Measurements from ENCODE around the gene DGKA. TPM values are rescaled to one million over a fixed set of nuclear protein-coding genes. Genes with fewer than 3 reads are reported as not detected.

The DGKA gene
- polyA plus RNA-seq, 1 of the 3 experiments (the other 2 are of a cell fraction) = 75.9 TPM

DNA sequence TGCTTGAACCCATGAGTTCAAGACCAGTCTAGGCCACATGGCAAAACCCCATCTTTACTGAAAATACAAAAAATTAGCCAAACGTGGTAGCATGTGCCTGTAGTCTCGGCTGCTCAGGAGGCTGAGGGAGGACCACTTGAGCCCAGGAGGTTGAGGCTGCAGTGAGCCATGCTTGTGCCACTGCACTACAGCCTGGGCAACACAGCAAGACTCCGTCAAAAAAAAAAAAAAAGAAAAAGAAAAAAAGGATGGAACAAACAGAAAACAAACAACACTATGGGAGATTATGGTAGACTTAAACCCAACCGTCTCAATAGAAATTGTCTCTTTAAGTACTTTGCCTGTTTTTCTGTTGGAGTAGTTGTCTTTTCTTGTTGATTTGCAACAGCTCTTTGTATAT, 39.7 kb upstream of the DGKA start:
- Histone ChIP-seq H3K9ac (no peak overlapping the region), H3K4me2 (no peak overlapping the region), H3K27ac (ENCODE audit: low read depth in 2 of 2, low read length in 1 of 2) (no peak overlapping the region), H3K79me2 (ENCODE audit: insufficient read depth) (no peaks in the 10 kb centered on the region), H3K4me1 (ENCODE audit: control insufficient read depth in 1 of 2, insufficient read depth in 2 of 2, low read depth in 1 of 2, low read length in 1 of 2) (no peaks in the 10 kb centered on the region), H2AFZ (ENCODE audit: low read depth) (no peak overlapping the region), H3K36me3 (replicated peaks in 1 of 2; ENCODE audit: control insufficient read depth in 1 of 2, insufficient read depth in 2 of 2, low read length in 1 of 2) (no peaks in the 10 kb centered on the region), H3K27me3 (ENCODE audit: insufficient read depth) (no peaks in the 10 kb centered on the region), H4K20me1 (ENCODE audit: insufficient read depth) (no peaks in the 10 kb centered on the region), H3F3A (replicated peaks; ENCODE audit: insufficient read depth) (no peaks in the 10 kb centered on the region), H3K4me3 (ENCODE audit: low read depth in 2 of 2, low read length in 1 of 2) (no peak overlapping the region), H3K9me3 (no peaks in the 10 kb centered on the region), H3K9me2 (no peaks in the 10 kb centered on the region)
- ChIA-PET CTCF (no interaction called here), POLR2A (no interaction called here)
- 74% methylated on average over 4 of the region's 4 CpGs for WGBS (ENCODE audit: low lambda C conversion rate)
- DNase-seq = no peak
- no peak for TF ChIP-seq SIN3A (IDR thresholded peaks at IDR 0.05; ENCODE audit: borderline replicate concordance, low read depth, low read length)
- no peak for TF ChIP-seq RXRA (IDR thresholded peaks at IDR 0.05; ENCODE audit: borderline replicate concordance, low read depth)
- no peak for TF ChIP-seq ELF1 (IDR thresholded peaks at IDR 0.05)
- TF ChIP-seq, protein P1, sequence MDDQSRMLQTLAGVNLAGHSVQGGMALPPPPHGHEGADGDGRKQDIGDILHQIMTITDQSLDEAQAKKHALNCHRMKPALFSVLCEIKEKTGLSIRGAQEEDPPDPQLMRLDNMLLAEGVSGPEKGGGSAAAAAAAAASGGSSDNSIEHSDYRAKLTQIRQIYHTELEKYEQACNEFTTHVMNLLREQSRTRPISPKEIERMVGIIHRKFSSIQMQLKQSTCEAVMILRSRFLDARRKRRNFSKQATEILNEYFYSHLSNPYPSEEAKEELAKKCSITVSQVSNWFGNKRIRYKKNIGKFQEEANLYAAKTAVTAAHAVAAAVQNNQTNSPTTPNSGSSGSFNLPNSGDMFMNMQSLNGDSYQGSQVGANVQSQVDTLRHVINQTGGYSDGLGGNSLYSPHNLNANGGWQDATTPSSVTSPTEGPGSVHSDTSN (IDR thresholded peaks at IDR 0.05) = no peak
- TF ChIP-seq POLR2AphosphoS5 (IDR thresholded peaks at IDR 0.05; ENCODE audit: low read depth, low read length) = no peak
- no peak for TF ChIP-seq JUND (IDR thresholded peaks at IDR 0.05)
- no peak for TF ChIP-seq FOSL2 (IDR thresholded peaks at IDR 0.05; ENCODE audit: borderline replicate concordance, low read depth)
- no peak for TF ChIP-seq TEAD4 (IDR thresholded peaks at IDR 0.05; ENCODE audit: borderline replicate concordance, insufficient read depth)
- TF ChIP-seq TAF1 (IDR thresholded peaks at IDR 0.05; ENCODE audit: borderline replicate concordance, low read depth, low read length) = no peak
- TF ChIP-seq GABPA (IDR thresholded peaks at IDR 0.05; ENCODE audit: low read depth) = no peak
- TF ChIP-seq, protein P2, sequence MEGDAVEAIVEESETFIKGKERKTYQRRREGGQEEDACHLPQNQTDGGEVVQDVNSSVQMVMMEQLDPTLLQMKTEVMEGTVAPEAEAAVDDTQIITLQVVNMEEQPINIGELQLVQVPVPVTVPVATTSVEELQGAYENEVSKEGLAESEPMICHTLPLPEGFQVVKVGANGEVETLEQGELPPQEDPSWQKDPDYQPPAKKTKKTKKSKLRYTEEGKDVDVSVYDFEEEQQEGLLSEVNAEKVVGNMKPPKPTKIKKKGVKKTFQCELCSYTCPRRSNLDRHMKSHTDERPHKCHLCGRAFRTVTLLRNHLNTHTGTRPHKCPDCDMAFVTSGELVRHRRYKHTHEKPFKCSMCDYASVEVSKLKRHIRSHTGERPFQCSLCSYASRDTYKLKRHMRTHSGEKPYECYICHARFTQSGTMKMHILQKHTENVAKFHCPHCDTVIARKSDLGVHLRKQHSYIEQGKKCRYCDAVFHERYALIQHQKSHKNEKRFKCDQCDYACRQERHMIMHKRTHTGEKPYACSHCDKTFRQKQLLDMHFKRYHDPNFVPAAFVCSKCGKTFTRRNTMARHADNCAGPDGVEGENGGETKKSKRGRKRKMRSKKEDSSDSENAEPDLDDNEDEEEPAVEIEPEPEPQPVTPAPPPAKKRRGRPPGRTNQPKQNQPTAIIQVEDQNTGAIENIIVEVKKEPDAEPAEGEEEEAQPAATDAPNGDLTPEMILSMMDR (IDR thresholded peaks at IDR 0.05) = no peak
- TF ChIP-seq CHD2 (IDR thresholded peaks at IDR 0.05; ENCODE audit: low read length, partially characterized antibody) = no peak
- TF ChIP-seq NRF1 (IDR thresholded peaks at IDR 0.05; ENCODE audit: low read depth, low read length) = no peak
- TF ChIP-seq MEF2A (IDR thresholded peaks at IDR 0.05; ENCODE audit: borderline replicate concordance, low read depth) = no peak

DNA sequence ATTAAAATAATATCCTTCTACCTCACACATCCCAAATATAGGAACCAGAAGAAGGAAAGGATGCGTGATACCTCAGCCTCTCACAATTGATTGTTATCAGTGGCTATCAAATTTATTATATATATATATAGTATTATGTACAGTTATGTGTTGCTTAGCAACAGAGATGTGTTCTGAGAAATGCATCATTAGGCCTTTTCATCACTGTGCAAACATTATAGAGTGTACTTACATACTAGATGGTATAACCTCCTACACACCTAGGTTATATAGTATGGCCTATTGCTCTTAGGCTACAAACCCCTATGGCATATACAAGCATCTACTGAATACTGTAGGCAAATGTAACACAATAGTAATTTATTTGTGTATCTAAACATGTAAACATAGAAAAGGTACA, 37.2 kb upstream of the DGKA start:
- Histone ChIP-seq H3K36me3 (replicated peaks in 1 of 2; ENCODE audit: control insufficient read depth in 1 of 2, insufficient read depth in 2 of 2, low read length in 1 of 2) (no peaks in the 10 kb centered on the region), H3K4me3 (ENCODE audit: low read depth in 2 of 2, low read length in 1 of 2) (no peak overlapping the region), H4K20me1 (ENCODE audit: insufficient read depth) (no peaks in the 10 kb centered on the region), H3K9ac (no peak overlapping the region), H3K27me3 (ENCODE audit: insufficient read depth) (no peaks in the 10 kb centered on the region), H3K79me2 (ENCODE audit: insufficient read depth) (no peaks in the 10 kb centered on the region), H2AFZ (ENCODE audit: low read depth) (no peak overlapping the region), H3K4me2 (no peak overlapping the region), H3K9me2 (no peaks in the 10 kb centered on the region), H3K9me3 (no peaks in the 10 kb centered on the region), H3K4me1 (ENCODE audit: control insufficient read depth in 1 of 2, insufficient read depth in 2 of 2, low read depth in 1 of 2, low read length in 1 of 2) (no peaks in the 10 kb centered on the region), H3K27ac (ENCODE audit: low read depth in 2 of 2, low read length in 1 of 2) (no peak overlapping the region), H3F3A (replicated peaks; ENCODE audit: insufficient read depth) (no peaks in the 10 kb centered on the region)
- 97% methylated on average over 1 of the region's 1 CpG for WGBS (ENCODE audit: low lambda C conversion rate)
- ChIA-PET POLR2A (no interaction called here), CTCF (interaction anchor here (1.1 kb wide), 1 partner anchor 33 kb away, joined by 3 read pairs; no protein-coding TSS in a partner anchor)
- no peak for TF ChIP-seq TCF12 (IDR thresholded peaks at IDR 0.05)
- no peak for TF ChIP-seq TAF1 (IDR thresholded peaks at IDR 0.05; ENCODE audit: borderline replicate concordance, low read depth, low read length)
- TF ChIP-seq MXI1 (IDR thresholded peaks at IDR 0.05; ENCODE audit: low read depth, low read length) = no peak
- no peak for TF ChIP-seq GABPA (IDR thresholded peaks at IDR 0.05; ENCODE audit: low read depth)
- TF ChIP-seq, protein P3, sequence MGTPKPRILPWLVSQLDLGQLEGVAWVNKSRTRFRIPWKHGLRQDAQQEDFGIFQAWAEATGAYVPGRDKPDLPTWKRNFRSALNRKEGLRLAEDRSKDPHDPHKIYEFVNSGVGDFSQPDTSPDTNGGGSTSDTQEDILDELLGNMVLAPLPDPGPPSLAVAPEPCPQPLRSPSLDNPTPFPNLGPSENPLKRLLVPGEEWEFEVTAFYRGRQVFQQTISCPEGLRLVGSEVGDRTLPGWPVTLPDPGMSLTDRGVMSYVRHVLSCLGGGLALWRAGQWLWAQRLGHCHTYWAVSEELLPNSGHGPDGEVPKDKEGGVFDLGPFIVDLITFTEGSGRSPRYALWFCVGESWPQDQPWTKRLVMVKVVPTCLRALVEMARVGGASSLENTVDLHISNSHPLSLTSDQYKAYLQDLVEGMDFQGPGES (IDR thresholded peaks at IDR 0.05; ENCODE audit: low read depth, low read length) = no peak
- no peak for TF ChIP-seq FOSL2 (IDR thresholded peaks at IDR 0.05; ENCODE audit: borderline replicate concordance, low read depth)
- TF ChIP-seq, protein P2 (IDR thresholded peaks at IDR 0.05) = no peak
- TF ChIP-seq RCOR1 (IDR thresholded peaks at IDR 0.05; ENCODE audit: low read length) = no peak
- no peak for TF ChIP-seq SIN3A (IDR thresholded peaks at IDR 0.05; ENCODE audit: borderline replicate concordance, low read depth, low read length)
- DNase-seq = no peak
